ENCODE data around the gene SUSD1.

GRCh38 chr9:112112519-112112918 lies 62.6 kb downstream of the SUSD1 start:
- TF ChIP-seq EZH2phosphoT487 (IDR thresholded peaks at IDR 0.05; ENCODE audit: insufficient read depth, low read depth) (no peak), EZH2 (IDR thresholded peaks at IDR 0.05; ENCODE audit: insufficient read depth, poor library complexity, severe bottlenecking) (no peak)
